SK-N-MC (cell line): ENCODE measurements around the gene OPA3.

Experiments
- DNase-seq: peaks from one replicate; pipeline ENCODE4 v3.0.0-alpha.2; 2011; ENCODE audit warnings: low read depth, low spot score
- H3K27ac ChIP-seq: fragments of 200-600 bp; sonication (generic); 2 replicates; pipeline ENCODE4 v1.5.1; 2016; ENCODE audit warnings: mixed run types
- H3K36me3 ChIP-seq: fragments of 200-600 bp; sonication (generic); 2 replicates; pipeline ENCODE4 v1.6.1; 2017; ENCODE audit warnings: antibody characterized with exemption, low read length, mixed read lengths; ENCODE audit not compliant: insufficient read depth
- H3K4me3 ChIP-seq: fragments of 200-600 bp; sonication (generic); 2 replicates; pipeline ENCODE4 v1.5.1; 2016
- H3K9ac ChIP-seq: fragments of 200-600 bp; sonication (generic); 2 replicates; pipeline ENCODE4 v1.8.0; 2017; ENCODE audit warnings: mixed run types, mixed read lengths; ENCODE audit not compliant: insufficient read length
- H3K9me3 ChIP-seq: fragments of 200-600 bp; sonication (generic); 2 replicates; pipeline ENCODE4 v1.6.1; 2017; ENCODE audit warnings: low read depth, mild to moderate bottlenecking, antibody characterized with exemption, low read length, moderate library complexity, mixed read lengths
- EZH2 ChIP-seq: fragments of 200-600 bp; sonication (generic); IDR thresholded peaks from one replicate; pipeline ENCODE4 v1.6.1; 2017; ENCODE audit warnings: antibody characterized with exemption
- FOXP2 ChIP-seq: optimal IDR thresholded peaks from 2 replicates; pipeline ENCODE3; 2011; ENCODE audit warnings: mild to moderate bottlenecking, moderate library complexity; ENCODE audit not compliant: insufficient read depth; ENCODE audit errors: extremely low read length, control extremely low read depth
- POLR2AphosphoS5 ChIP-seq: IDR thresholded peaks from 2 replicates; pipeline ENCODE4 v1.6.1; 2012; ENCODE audit warnings: mild to moderate bottlenecking, low read depth, low read length, borderline replicate concordance

The OPA3 gene

GRCh38 chr19:45508861-45509691 lies 75.5 kb downstream of the OPA3 start:
- H3K4me3 ChIP-seq = peak overlapping the region; percentile 85
- no peaks in the 10 kb centered on the region for H3K9me3 ChIP-seq
- peak overlapping the region; percentile 89 for H3K9ac ChIP-seq
- H3K27ac ChIP-seq = no peak overlapping the region
- DNase-seq = no peak
- no peak for TF ChIP-seq FOXP2
- TF ChIP-seq EZH2 = no peak
- TF ChIP-seq POLR2AphosphoS5 = no peak
- no peaks in the 10 kb centered on the region for H3K36me3 ChIP-seq

GRCh38 chr19:45508417-45508860 lies 76.2 kb downstream of the OPA3 start:
- TF ChIP-seq FOXP2 = no peak
- TF ChIP-seq POLR2AphosphoS5 = no peak
- no peak for TF ChIP-seq EZH2
- H3K27ac ChIP-seq = no peak overlapping the region
- no peak for DNase-seq
- H3K9me3 ChIP-seq = no peaks in the 10 kb centered on the region
- H3K9ac ChIP-seq = peak overlapping the region; percentile 89
- H3K4me3 ChIP-seq = peak overlapping the region; percentile 85
- no peaks in the 10 kb centered on the region for H3K36me3 ChIP-seq

- Histone ChIP-seq H3K9ac (peak overlapping the region; percentile 89), H3K27ac (no peak overlapping the region), H3K9me3 (no peaks in the 10 kb centered on the region), H3K36me3 (no peaks in the 10 kb centered on the region), H3K4me3 (peak overlapping the region; percentile 85)
- no peak for DNase-seq
- TF ChIP-seq FOXP2 (no peak), EZH2 (no peak), POLR2AphosphoS5 (no peak)
Observed at GRCh38 chr19:45507872-45508416, 76.7 kb downstream of the OPA3 start.

- no peak for DNase-seq
- peak within 1 kb of the TSS; percentile 48 for H3K27ac ChIP-seq
- no peaks in the 10 kb centered on the region for H3K36me3 ChIP-seq
- H3K9me3 ChIP-seq = no peaks in the 10 kb centered on the region
- peak within 1 kb of the TSS; percentile 85 for H3K4me3 ChIP-seq
- H3K9ac ChIP-seq = peak within 1 kb of the TSS; percentile 89
- TF ChIP-seq FOXP2 = no peak
- TF ChIP-seq POLR2AphosphoS5 = peak; percentile 95
Observed at GRCh38 chr19:45506989-45507871, 77.4 kb downstream of the OPA3 start, which contains the start of gene VASP. Gene VASP (plus strand): TSS chr19:45507479. CDS start chr19:45507772, 293 bp downstream.

- Histone ChIP-seq H3K9ac (peak overlapping the region; percentile 89), H3K27ac (peak overlapping the region; percentile 48; the same call in 1 of the 2 replicates), H3K9me3 (no peaks in the 10 kb centered on the region), H3K4me3 (peak overlapping the region; percentile 85), H3K36me3 (no peaks in the 10 kb centered on the region)
- TF ChIP-seq EZH2 (no peak), FOXP2 (peak; percentile 24), POLR2AphosphoS5 (peak; percentile 80)
- DNase-seq = peak; percentile 39
Observed at GRCh38 chr19:45506246-45506988, 78.2 kb downstream of the OPA3 start.

- no peak for DNase-seq
- Histone ChIP-seq H3K27ac (no peak overlapping the region), H3K4me3 (peak overlapping the region; percentile 85), H3K9ac (no peak overlapping the region), H3K36me3 (no peaks in the 10 kb centered on the region), H3K9me3 (no peaks in the 10 kb centered on the region)
- TF ChIP-seq FOXP2 (no peak), EZH2 (no peak), POLR2AphosphoS5 (no peak)
Observed at GRCh38 chr19:45505996-45506245, 78.7 kb downstream of the OPA3 start.

- no peak overlapping the region for H3K4me3 ChIP-seq
- H3K9me3 ChIP-seq = no peaks in the 10 kb centered on the region
- TF ChIP-seq POLR2AphosphoS5 (no peak), EZH2 (no peak), FOXP2 (no peak)
- no peak for DNase-seq
- H3K36me3 ChIP-seq = no peaks in the 10 kb centered on the region
- H3K27ac ChIP-seq = no peak overlapping the region
- no peak overlapping the region for H3K9ac ChIP-seq
Observed at GRCh38 chr19:45505151-45505995, 79.2 kb downstream of the OPA3 start.
